K562 (cell line): ENCODE measurements around the gene ZNF346. TPM values are rescaled to one million over a fixed set of nuclear protein-coding genes. Genes with fewer than 3 reads are reported as not detected.

Experiments
- ADNP ChIP-seq: fragments of 200-800 bp; sonication (Bioruptor generic); IDR thresholded peaks from 2 replicates; pipeline ENCODE4 v1.6.1; 2016; ENCODE audit warnings: missing genetic modification characterization, missing compliant biosample characterization
- CCAR2 ChIP-seq: fragments of 200-400 bp; formaldehyde crosslinking; IDR thresholded peaks from 2 replicates; pipeline ENCODE4 v1.6.1; 2017; ENCODE audit warnings: mild to moderate bottlenecking, low read depth, low read length
- CREBBP ChIP-seq: IDR thresholded peaks from one replicate; pipeline ENCODE4 v1.6.1; 2012; ENCODE audit warnings: low read depth, mild to moderate bottlenecking, control low read depth, inconsistent platforms, low read length
- HDAC1 ChIP-seq, 2 experiments: fragments of 450-650 bp; IDR thresholded peaks; 2 replicates each; pipeline ENCODE4 v1.6.1; 2016 to 2017; ENCODE audit warnings: inconsistent platforms in 1 of 2, mild to moderate bottlenecking in 1 of 2, moderate library complexity in 1 of 2
- JUNB ChIP-seq: fragments of 450-650 bp; formaldehyde crosslinking; conservative IDR thresholded peaks from 2 replicates; pipeline ENCODE4 v1.4.0; 2020; ENCODE audit warnings: mild to moderate bottlenecking
- KDM2B ChIP-seq: fragments of 250-450 bp; sonication (Bioruptor Pico); IDR thresholded peaks from 2 replicates; pipeline ENCODE4 v1.8.0; 2021; ENCODE audit warnings: mild to moderate bottlenecking, moderate library complexity
- LARP7 ChIP-seq: fragments of 450-650 bp; IDR thresholded peaks from 2 replicates; pipeline ENCODE4 v1.6.1; 2016
- MTF1 ChIP-seq: fragments of 250-450 bp; sonication (Bioruptor Pico); IDR thresholded peaks from 2 replicates; pipeline ENCODE4 v1.9.0; 2021; ENCODE audit warnings: moderate library complexity, mild to moderate bottlenecking, inconsistent platforms, borderline replicate concordance
- NR3C1 ChIP-seq: sonication (generic); formaldehyde crosslinking; IDR thresholded peaks from 2 replicates; pipeline ENCODE4 v1.8.1; 2022; ENCODE audit warnings: missing genetic modification reagents
- NR4A1 ChIP-seq, 2 experiments: fragments of 250-450 bp in 1 of 2; fragments of 450-650 bp in 1 of 2; sonication (Bioruptor Pico) in 1 of 2; IDR thresholded peaks; 2 replicates each; pipeline versions ENCODE4 v1.4.0 to v1.6.1; 2016 to 2020; ENCODE audit warnings: mild to moderate bottlenecking in 2 of 2, missing compliant biosample characterization in 1 of 2, missing genetic modification characterization in 1 of 2, moderate library complexity in 1 of 2
- PRPF4 ChIP-seq: fragments of 200-400 bp; formaldehyde crosslinking; IDR thresholded peaks from one replicate; pipeline ENCODE4 v1.6.1; 2017; ENCODE audit warnings: low read length, low read depth, mild to moderate bottlenecking; ENCODE audit not compliant: insufficient read depth, poor library complexity, severe bottlenecking
- PTBP1 ChIP-seq: fragments of 200-400 bp; formaldehyde crosslinking; IDR thresholded peaks from 2 replicates; pipeline ENCODE4 v1.6.1; 2017; ENCODE audit warnings: low read depth, low read length
- SREBF2 ChIP-seq: sonication (generic); formaldehyde crosslinking; IDR thresholded peaks from 2 replicates; pipeline ENCODE4 v1.4.0; 2020; ENCODE audit warnings: mild to moderate bottlenecking, missing genetic modification reagents
- ZFPM2 ChIP-seq: fragments of 250-450 bp; sonication (Bioruptor Pico); IDR thresholded peaks from 2 replicates; pipeline ENCODE4 v1.5.1; 2022; ENCODE audit warnings: mild to moderate bottlenecking
- ZNF445 ChIP-seq: fragments of 250-450 bp; sonication (Bioruptor Pico); IDR thresholded peaks from 2 replicates; pipeline ENCODE4 v1.4.0; 2020; ENCODE audit warnings: low read depth, mild to moderate bottlenecking, moderate library complexity
- polyA plus RNA-seq, 8 experiments: library from polyadenylated mRNA; depleted of rRNA in 4 of 8; stranded (reverse) in 5 of 8; unstranded in 3 of 8; fragments of >200 nt; fragmentation: Nextera tagmentation in 2 of 8; fragmentation: Illumina TruSeq in 1 of 8; extraction: Ambion mirVana in 2 of 8; extraction: Trizol in 1 of 8; gene quantifications; 2 replicates each; pipeline versions ENCODE4 v1.2.1 to v1.2.3, GENCODE V29; 2011 to 2014; ENCODE audit warnings: inconsistent platforms in 1 of 8, missing spikeins in 1 of 8
- total RNA-seq, 7 experiments: library from RNA; depleted of rRNA in 6 of 7; stranded (reverse); fragments of >200 nt in 6 of 7; fragmentation: Illumina TruSeq in 2 of 7; extraction: Trizol in 2 of 7; gene quantifications; 2 replicates each; pipeline versions ENCODE4 v1.2.1 to v1.2.3, GENCODE V29; 2011 to 2021; ENCODE audit warnings: low replicate concordance in 1 of 7
- TF ChIP-seq, protein P1 (sequence below): fragments of 450-650 bp; IDR thresholded peaks from 2 replicates; pipeline ENCODE4 v1.6.1; 2017; ENCODE audit warnings: antibody characterized with exemption, mild to moderate bottlenecking
- TF ChIP-seq, protein P2 (sequence below): fragments of 450-650 bp; formaldehyde crosslinking; IDR thresholded peaks from 2 replicates; pipeline ENCODE4 v1.4.0; 2020; ENCODE audit warnings: mild to moderate bottlenecking
- TF ChIP-seq, protein P3 (sequence below): fragments of 250-450 bp; sonication (Bioruptor Pico); IDR thresholded peaks from 2 replicates; pipeline ENCODE4 v1.4.0; 2020

Gene ZNF346
- total and polyA plus RNA-seq, 9 of the 15 experiments (the other 6 are each of a cell fraction or from before 2014, with no cell fraction given): 5.0 to 25.1 (median 20.1) TPM

DNA sequence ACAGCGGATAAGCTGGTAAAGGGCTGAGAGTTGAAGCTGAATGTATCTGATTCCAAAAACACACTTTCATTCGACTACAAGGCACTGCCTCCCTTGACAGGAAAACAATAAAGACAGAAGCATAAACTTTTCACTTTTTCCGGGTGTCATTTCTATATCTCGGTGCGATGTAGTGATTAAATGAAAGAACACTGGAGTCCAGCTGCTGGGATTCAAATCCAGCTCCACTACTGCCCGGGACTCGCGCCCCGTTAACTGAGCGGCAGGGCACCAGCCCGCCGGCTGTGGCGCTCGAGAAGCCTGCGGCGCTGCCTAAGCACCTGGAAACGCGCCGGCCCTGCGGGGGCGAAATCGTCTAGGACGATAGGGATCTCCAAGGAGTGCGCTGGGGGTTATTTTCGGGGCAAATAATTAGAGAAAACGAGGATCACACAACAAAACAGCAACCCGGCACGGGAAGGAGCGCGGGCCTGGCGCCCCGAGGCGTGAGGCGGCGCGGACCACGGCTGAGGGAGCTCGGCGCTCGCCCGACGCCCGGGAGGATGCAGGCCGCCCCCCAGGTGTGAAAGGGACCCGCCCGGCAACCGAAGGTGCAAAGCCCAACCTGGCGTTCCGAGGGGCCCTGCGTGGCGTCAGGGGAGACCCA, 16.8 kb upstream of the ZNF346 start (continued):
- no peak for TF ChIP-seq ADNP (tag)
- peak; percentile 6; the same call in 1 of the 2 replicates for TF ChIP-seq JUNB
- no peak for TF ChIP-seq MTF1 (CRISPR knock-in tag)
- no peak for TF ChIP-seq PRPF4
- no peak for TF ChIP-seq CCAR2
- no peak; a peak in 1 of 4 replicates for TF ChIP-seq HDAC1 (IDR thresholded peaks at IDR 0.05)
- TF ChIP-seq, protein P1, sequence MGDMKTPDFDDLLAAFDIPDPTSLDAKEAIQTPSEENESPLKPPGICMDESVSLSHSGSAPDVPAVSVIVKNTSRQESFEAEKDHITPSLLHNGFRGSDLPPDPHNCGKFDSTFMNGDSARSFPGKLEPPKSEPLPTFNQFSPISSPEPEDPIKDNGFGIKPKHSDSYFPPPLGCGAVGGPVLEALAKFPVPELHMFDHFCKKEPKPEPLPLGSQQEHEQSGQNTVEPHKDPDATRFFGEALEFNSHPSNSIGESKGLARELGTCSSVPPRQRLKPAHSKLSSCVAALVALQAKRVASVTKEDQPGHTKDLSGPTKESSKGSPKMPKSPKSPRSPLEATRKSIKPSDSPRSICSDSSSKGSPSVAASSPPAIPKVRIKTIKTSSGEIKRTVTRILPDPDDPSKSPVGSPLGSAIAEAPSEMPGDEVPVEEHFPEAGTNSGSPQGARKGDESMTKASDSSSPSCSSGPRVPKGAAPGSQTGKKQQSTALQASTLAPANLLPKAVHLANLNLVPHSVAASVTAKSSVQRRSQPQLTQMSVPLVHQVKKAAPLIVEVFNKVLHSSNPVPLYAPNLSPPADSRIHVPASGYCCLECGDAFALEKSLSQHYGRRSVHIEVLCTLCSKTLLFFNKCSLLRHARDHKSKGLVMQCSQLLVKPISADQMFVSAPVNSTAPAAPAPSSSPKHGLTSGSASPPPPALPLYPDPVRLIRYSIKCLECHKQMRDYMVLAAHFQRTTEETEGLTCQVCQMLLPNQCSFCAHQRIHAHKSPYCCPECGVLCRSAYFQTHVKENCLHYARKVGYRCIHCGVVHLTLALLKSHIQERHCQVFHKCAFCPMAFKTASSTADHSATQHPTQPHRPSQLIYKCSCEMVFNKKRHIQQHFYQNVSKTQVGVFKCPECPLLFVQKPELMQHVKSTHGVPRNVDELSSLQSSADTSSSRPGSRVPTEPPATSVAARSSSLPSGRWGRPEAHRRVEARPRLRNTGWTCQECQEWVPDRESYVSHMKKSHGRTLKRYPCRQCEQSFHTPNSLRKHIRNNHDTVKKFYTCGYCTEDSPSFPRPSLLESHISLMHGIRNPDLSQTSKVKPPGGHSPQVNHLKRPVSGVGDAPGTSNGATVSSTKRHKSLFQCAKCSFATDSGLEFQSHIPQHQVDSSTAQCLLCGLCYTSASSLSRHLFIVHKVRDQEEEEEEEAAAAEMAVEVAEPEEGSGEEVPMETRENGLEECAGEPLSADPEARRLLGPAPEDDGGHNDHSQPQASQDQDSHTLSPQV: peak; percentile 28; the same call in 1 of the 2 replicates
- no peak for TF ChIP-seq KDM2B (CRISPR knock-in tag)
- no peak for TF ChIP-seq LARP7
- TF ChIP-seq, protein P2, sequence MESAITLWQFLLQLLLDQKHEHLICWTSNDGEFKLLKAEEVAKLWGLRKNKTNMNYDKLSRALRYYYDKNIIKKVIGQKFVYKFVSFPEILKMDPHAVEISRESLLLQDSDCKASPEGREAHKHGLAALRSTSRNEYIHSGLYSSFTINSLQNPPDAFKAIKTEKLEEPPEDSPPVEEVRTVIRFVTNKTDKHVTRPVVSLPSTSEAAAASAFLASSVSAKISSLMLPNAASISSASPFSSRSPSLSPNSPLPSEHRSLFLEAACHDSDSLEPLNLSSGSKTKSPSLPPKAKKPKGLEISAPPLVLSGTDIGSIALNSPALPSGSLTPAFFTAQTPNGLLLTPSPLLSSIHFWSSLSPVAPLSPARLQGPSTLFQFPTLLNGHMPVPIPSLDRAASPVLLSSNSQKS (CRISPR knock-in tag): no peak
- TF ChIP-seq PTBP1: no peak
- TF ChIP-seq ZFPM2 (CRISPR knock-in tag): no peak
- TF ChIP-seq NR3C1 (CRISPR knock-in tag): peak; percentile 80; the same call in 1 of the 2 replicates
- TF ChIP-seq CREBBP: no peak
- TF ChIP-seq SREBF2 (CRISPR knock-in tag): no peak
- TF ChIP-seq NR4A1 (CRISPR knock-in tag; IDR thresholded peaks at IDR 0.05): no peak
- no peak for TF ChIP-seq NR4A1 (tag; IDR thresholded peaks at IDR 0.05)
- TF ChIP-seq, protein P3, sequence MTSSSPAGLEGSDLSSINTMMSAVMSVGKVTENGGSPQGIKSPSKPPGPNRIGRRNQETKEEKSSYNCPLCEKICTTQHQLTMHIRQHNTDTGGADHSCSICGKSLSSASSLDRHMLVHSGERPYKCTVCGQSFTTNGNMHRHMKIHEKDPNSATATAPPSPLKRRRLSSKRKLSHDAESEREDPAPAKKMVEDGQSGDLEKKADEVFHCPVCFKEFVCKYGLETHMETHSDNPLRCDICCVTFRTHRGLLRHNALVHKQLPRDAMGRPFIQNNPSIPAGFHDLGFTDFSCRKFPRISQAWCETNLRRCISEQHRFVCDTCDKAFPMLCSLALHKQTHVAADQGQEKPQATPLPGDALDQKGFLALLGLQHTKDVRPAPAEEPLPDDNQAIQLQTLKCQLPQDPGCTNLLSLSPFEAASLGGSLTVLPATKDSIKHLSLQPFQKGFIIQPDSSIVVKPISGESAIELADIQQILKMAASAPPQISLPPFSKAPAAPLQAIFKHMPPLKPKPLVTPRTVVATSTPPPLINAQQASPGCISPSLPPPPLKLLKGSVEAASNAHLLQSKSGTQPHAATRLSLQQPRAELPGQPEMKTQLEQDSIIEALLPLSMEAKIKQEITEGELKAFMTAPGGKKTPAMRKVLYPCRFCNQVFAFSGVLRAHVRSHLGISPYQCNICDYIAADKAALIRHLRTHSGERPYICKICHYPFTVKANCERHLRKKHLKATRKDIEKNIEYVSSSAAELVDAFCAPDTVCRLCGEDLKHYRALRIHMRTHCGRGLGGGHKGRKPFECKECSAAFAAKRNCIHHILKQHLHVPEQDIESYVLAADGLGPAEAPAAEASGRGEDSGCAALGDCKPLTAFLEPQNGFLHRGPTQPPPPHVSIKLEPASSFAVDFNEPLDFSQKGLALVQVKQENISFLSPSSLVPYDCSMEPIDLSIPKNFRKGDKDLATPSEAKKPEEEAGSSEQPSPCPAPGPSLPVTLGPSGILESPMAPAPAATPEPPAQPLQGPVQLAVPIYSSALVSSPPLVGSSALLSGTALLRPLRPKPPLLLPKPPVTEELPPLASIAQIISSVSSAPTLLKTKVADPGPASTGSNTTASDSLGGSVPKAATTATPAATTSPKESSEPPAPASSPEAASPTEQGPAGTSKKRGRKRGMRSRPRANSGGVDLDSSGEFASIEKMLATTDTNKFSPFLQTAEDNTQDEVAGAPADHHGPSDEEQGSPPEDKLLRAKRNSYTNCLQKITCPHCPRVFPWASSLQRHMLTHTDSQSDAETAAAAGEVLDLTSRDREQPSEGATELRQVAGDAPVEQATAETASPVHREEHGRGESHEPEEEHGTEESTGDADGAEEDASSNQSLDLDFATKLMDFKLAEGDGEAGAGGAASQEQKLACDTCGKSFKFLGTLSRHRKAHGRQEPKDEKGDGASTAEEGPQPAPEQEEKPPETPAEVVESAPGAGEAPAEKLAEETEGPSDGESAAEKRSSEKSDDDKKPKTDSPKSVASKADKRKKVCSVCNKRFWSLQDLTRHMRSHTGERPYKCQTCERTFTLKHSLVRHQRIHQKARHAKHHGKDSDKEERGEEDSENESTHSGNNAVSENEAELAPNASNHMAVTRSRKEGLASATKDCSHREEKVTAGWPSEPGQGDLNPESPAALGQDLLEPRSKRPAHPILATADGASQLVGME (CRISPR knock-in tag): 0 out of 2 replicates have a peak, but pooled peaks have one; percentile 34
- TF ChIP-seq ZNF445 (CRISPR knock-in tag): no peak
